B cell (primary cell): ENCODE data around the gene RCAN1. TPM values are rescaled to one million over a fixed set of nuclear protein-coding genes. Genes with fewer than 3 reads are reported as not detected.

Source experiments
- ATAC-seq: fragments of 200-7000 bp; cut with Tn5 transposase; one replicate; pipeline ENCODE4 v1.10.0; 2021; ENCODE audit warnings: low read depth, mild to moderate bottlenecking, moderate number of reproducible peaks, moderate library complexity
- CTCF ChIA-PET: fragments of 350-600 bp; sonication (Branson Sonifier 250); formaldehyde crosslinking; loops from one replicate; lab custom pipeline; 2021; ENCODE audit warnings: antibody characterized with exemption, inconsistent platforms; lab: Charles Lee
- POLR2A ChIA-PET: fragments of 350-600 bp; sonication (Branson Sonifier 250); formaldehyde crosslinking; loops from one replicate; lab custom pipeline; 2021; ENCODE audit warnings: antibody characterized with exemption; lab: Charles Lee
- DNase-seq: peaks from one replicate; pipeline ENCODE4 v3.0.0; 2013
- H2AFZ ChIP-seq: 2 replicates; pipeline ENCODE4 v1.6.1; 2012; ENCODE audit warnings: mild to moderate bottlenecking, low read depth, low read length; ENCODE audit not compliant: insufficient read depth, poor library complexity, severe bottlenecking
- H3K27ac ChIP-seq, 2 donors: 1 replicate in 1 of 2; 2 replicates in 1 of 2; pipeline ENCODE4 v1.5.1; 2012 to 2013; ENCODE audit warnings: low read length in 2 of 2, mild to moderate bottlenecking in 2 of 2, moderate library complexity in 1 of 2
- H3K27me3 ChIP-seq, 4 experiments: fragments of 200-600 bp in 1 of 4; sonication (generic) in 1 of 4; replicated peaks in 1 of 4; 1 replicate in 2 of 4; 2 replicates in 2 of 4; pipeline versions ENCODE4 v1.6.1 to v1.7.0; 2013 to 2016; ENCODE audit warnings: low read length in 3 of 4, mild to moderate bottlenecking in 2 of 4, mixed read lengths in 1 of 4, moderate library complexity in 1 of 4; ENCODE audit not compliant: insufficient read depth in 4 of 4, control insufficient read depth in 3 of 4; ENCODE audit errors: control extremely low read depth in 1 of 4
- H3K36me3 ChIP-seq, 2 experiments: replicated peaks in 1 of 2; 1 replicate in 1 of 2; 2 replicates in 1 of 2; pipeline versions ENCODE4 v1.6.1 to v1.7.1; 2013; ENCODE audit warnings: low read length in 1 of 2; ENCODE audit not compliant: insufficient read depth in 2 of 2, control insufficient read depth in 1 of 2; ENCODE audit errors: control extremely low read depth in 1 of 2, extremely low read depth in 1 of 2
- H3K4me1 ChIP-seq, 2 donors: fragments of 200-600 bp in 1 of 2; sonication (generic) in 1 of 2; 1 replicate in 1 of 2; 2 replicates in 1 of 2; pipeline versions ENCODE4 v1.5.1 to v1.6.1; 2013 to 2017; ENCODE audit warnings: low read length in 2 of 2; ENCODE audit not compliant: control insufficient read depth in 2 of 2, insufficient read depth in 2 of 2
- H3K4me2 ChIP-seq: replicated peaks from 2 replicates; pipeline ENCODE3; 2012; ENCODE audit warnings: mild to moderate bottlenecking, low read depth, low read length; ENCODE audit not compliant: poor library complexity, severe bottlenecking
- H3K4me3 ChIP-seq, 5 experiments: fragments of 200-600 bp in 1 of 5; sonication (generic) in 1 of 5; 1 replicate in 3 of 5; 2 replicates in 2 of 5; pipeline versions ENCODE4 v1.5.1 to v1.7.0; 2011 to 2016; ENCODE audit warnings: low read length in 4 of 5, mild to moderate bottlenecking in 4 of 5, low read depth in 2 of 5, control low read depth in 1 of 5, moderate library complexity in 1 of 5; ENCODE audit not compliant: insufficient read depth in 1 of 5; ENCODE audit errors: control extremely low read depth in 1 of 5, extremely low read depth in 1 of 5
- H3K79me2 ChIP-seq: fragments of 200-600 bp; sonication (generic); one replicate; pipeline ENCODE4 v1.6.0; 2016; ENCODE audit warnings: low read length; ENCODE audit not compliant: control insufficient read depth, insufficient read depth
- H3K9ac ChIP-seq: fragments of 200-600 bp; sonication (generic); 2 replicates; pipeline ENCODE4 v1.6.1; 2017; ENCODE audit warnings: mild to moderate bottlenecking, low read length, moderate library complexity
- H3K9me3 ChIP-seq, 3 donors: one replicate each; pipeline versions ENCODE4 v1.6.1 to v1.7.1; 2013; ENCODE audit warnings: low read length in 2 of 3; ENCODE audit not compliant: control insufficient read depth in 2 of 3, insufficient read depth in 1 of 3; ENCODE audit errors: control extremely low read depth in 1 of 3
- H4K20me1 ChIP-seq: 2 replicates; pipeline ENCODE4 v1.6.0; 2012; ENCODE audit warnings: mild to moderate bottlenecking, low read length; ENCODE audit not compliant: insufficient read depth, control insufficient read depth, poor library complexity, severe bottlenecking
- H3K27ac Mint-ChIP-seq: one replicate; pipeline ENCODE4 v1.8.0; 2021; ENCODE audit warnings: mixed read lengths
- H3K27me3 Mint-ChIP-seq: one replicate; pipeline ENCODE4 v1.8.0; 2021; ENCODE audit warnings: mixed read lengths
- H3K4me1 Mint-ChIP-seq: one replicate; pipeline ENCODE4 v1.8.0; 2021; ENCODE audit warnings: mixed read lengths
- H3K4me3 Mint-ChIP-seq: one replicate; pipeline ENCODE4 v1.8.0; 2021; ENCODE audit warnings: mixed read lengths
- H3K9me3 Mint-ChIP-seq: one replicate; pipeline ENCODE4 v1.8.0; 2022; ENCODE audit warnings: mixed read lengths; ENCODE audit not compliant: insufficient read depth
- EZH2 ChIP-seq: IDR thresholded peaks from 2 replicates; pipeline ENCODE4 v1.6.1; 2012; ENCODE audit warnings: borderline replicate concordance, low read depth, mild to moderate bottlenecking, moderate library complexity, low read length; ENCODE audit not compliant: insufficient read depth, poor library complexity, severe bottlenecking
- WGBS: methylation state at CpG from one replicate; pipeline ENCODE4 v1.1.5; 2013; ENCODE audit warnings: missing lambda C conversion rate; ENCODE audit not compliant: insufficient coverage; 5-methylcytosine and 5-hydroxymethylcytosine counted together
- intact Hi-C: fragments of 100-400 bp; cut with micrococcal nuclease; formaldehyde crosslinking; loops from one replicate; pipeline ENCODE4 v1.10.0; 2022
- polyA plus RNA-seq: library from polyadenylated mRNA; depleted of rRNA; stranded (reverse); fragments of >200 nt; gene quantifications from 2 replicates; pipeline ENCODE4 v1.2.3, GENCODE V29; 2012
- total RNA-seq, 2 donors: library from RNA; stranded (reverse); fragments of 120-200 nt in 1 of 2; gene quantifications; 1 replicate in 1 of 2; 2 replicates in 1 of 2; pipeline versions ENCODE4 v1.2.3 to v1.2.4, GENCODE V29; 2013 to 2022
- TF ChIP-seq, protein P1 (sequence below): fragments of 200-600 bp; IDR thresholded peaks from one replicate; pipeline ENCODE4 v1.8.0; 2022; ENCODE audit warnings: antibody characterized with exemption, mild to moderate bottlenecking

Gene RCAN1
- total and polyA plus RNA-seq, 2 donors (not counting 1 experiment from before 2014, with no cell fraction given) = 0.97 to 4.4 TPM

DNA sequence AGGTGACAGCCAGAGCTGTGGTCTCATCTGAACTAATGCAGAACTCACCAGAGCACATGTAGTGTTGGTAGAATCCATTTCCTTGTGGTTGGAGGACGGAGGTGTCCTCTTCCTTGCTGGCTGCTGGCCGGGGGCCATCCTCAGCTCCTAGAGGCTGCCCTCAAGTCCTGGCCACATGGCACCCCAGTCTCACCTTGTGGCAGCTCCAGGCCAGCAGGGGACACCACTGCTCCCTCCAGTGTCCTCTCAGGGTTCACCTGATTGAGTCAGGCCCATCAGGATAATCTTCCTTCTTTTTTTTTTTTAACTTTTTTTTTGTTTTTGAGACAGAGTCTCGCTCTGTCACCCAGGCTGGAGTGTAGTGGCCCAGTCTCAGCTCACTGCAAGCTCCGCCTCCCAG is 105.8 kb downstream of the RCAN1 start:
- H3K4me3 ChIP-seq = no peak overlapping the region
- no peaks in the 10 kb centered on the region for H3K36me3 ChIP-seq
- H4K20me1 ChIP-seq = no peaks in the 10 kb centered on the region
- CTCF ChIA-PET = interaction anchor here (0.7 to 3.4 kb wide), 3 partner anchors 93 to 1329 kb away, joined by 3 to 18 read pairs (median 4); no protein-coding TSS in a partner anchor
- H3K9me3 ChIP-seq = no peaks in the 10 kb centered on the region
- WGBS = 86% methylated on average over 4 of the region's 4 CpGs
- H3K4me1 ChIP-seq = no peaks in the 10 kb centered on the region
- H3K27ac ChIP-seq = no peak overlapping the region
- no peak overlapping the region for H3K4me3 Mint-ChIP-seq
- no peak overlapping the region for H3K4me2 ChIP-seq
- no peaks in the 10 kb centered on the region for H3K4me1 Mint-ChIP-seq
- H3K27me3 Mint-ChIP-seq = peaks cover 8% of the 10 kb centered on the region
- intact Hi-C loops = no loop called here
- DNase-seq = no peak
- H2AFZ ChIP-seq = no peak overlapping the region
- ATAC-seq = no peak
- no peaks in the 10 kb centered on the region for H3K9me3 Mint-ChIP-seq
- peaks cover 0 to 2% (median 0%) of the 10 kb centered on the region in 4 experiments for H3K27me3 ChIP-seq
- POLR2A ChIA-PET = no interaction called here
- no peak overlapping the region for H3K9ac ChIP-seq
- H3K79me2 ChIP-seq = no peaks in the 10 kb centered on the region
- TF ChIP-seq EZH2 = no peak
- TF ChIP-seq, protein P1, sequence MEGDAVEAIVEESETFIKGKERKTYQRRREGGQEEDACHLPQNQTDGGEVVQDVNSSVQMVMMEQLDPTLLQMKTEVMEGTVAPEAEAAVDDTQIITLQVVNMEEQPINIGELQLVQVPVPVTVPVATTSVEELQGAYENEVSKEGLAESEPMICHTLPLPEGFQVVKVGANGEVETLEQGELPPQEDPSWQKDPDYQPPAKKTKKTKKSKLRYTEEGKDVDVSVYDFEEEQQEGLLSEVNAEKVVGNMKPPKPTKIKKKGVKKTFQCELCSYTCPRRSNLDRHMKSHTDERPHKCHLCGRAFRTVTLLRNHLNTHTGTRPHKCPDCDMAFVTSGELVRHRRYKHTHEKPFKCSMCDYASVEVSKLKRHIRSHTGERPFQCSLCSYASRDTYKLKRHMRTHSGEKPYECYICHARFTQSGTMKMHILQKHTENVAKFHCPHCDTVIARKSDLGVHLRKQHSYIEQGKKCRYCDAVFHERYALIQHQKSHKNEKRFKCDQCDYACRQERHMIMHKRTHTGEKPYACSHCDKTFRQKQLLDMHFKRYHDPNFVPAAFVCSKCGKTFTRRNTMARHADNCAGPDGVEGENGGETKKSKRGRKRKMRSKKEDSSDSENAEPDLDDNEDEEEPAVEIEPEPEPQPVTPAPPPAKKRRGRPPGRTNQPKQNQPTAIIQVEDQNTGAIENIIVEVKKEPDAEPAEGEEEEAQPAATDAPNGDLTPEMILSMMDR = no peak
- H3K27ac Mint-ChIP-seq = no peak overlapping the region

GRCh38 chr21:34504595-34504994 is 110.3 kb downstream of the RCAN1 start:
- no peak for TF ChIP-seq EZH2
- TF ChIP-seq, protein P1 = no peak
- H3K4me3 Mint-ChIP-seq = no peak overlapping the region
- H3K4me1 Mint-ChIP-seq = no peaks in the 10 kb centered on the region
- DNase-seq = no peak
- H3K9me3 Mint-ChIP-seq = no peaks in the 10 kb centered on the region
- no peak for ATAC-seq
- no peak overlapping the region for H3K4me2 ChIP-seq
- no peaks in the 10 kb centered on the region for H4K20me1 ChIP-seq
- no peak overlapping the region for H2AFZ ChIP-seq
- no peak overlapping the region for H3K27ac Mint-ChIP-seq
- H3K4me1 ChIP-seq = no peaks in the 10 kb centered on the region
- H3K27me3 ChIP-seq = peaks cover 0 to 14% (median 0%) of the 10 kb centered on the region in 4 experiments
- no peaks in the 10 kb centered on the region for H3K36me3 ChIP-seq
- intact Hi-C loops = no loop called here
- H3K9me3 ChIP-seq = no peaks in the 10 kb centered on the region
- no peak overlapping the region for H3K4me3 ChIP-seq
- POLR2A ChIA-PET = no interaction called here
- no peak overlapping the region for H3K27ac ChIP-seq
- no peaks in the 10 kb centered on the region for H3K79me2 ChIP-seq
- H3K9ac ChIP-seq = no peak overlapping the region
- H3K27me3 Mint-ChIP-seq = peaks cover 29% of the 10 kb centered on the region
- CTCF ChIA-PET = no interaction called here
- 56% methylated on average over 1 of the region's 2 CpGs for WGBS
